T-helper 2 cell (primary cell): ENCODE data around the gene CCHCR1.
"Not testable (repeated sequence)": the region's sequence is repeated elsewhere in the genome, so short reads cannot be mapped to it uniquely, and the experiment has no call there.

ENCODE experiments used
- DNase-seq, 5 experiments: peaks; one replicate each; pipeline versions ENCODE4 v3.0.0 to v3.0.0-alpha.2; 2012 to 2022

Gene CCHCR1

GRCh38 chr6:31183859-31184258, 26.3 kb upstream of the CCHCR1 start:
- not testable (repeated sequence) for DNase-seq

DNA sequence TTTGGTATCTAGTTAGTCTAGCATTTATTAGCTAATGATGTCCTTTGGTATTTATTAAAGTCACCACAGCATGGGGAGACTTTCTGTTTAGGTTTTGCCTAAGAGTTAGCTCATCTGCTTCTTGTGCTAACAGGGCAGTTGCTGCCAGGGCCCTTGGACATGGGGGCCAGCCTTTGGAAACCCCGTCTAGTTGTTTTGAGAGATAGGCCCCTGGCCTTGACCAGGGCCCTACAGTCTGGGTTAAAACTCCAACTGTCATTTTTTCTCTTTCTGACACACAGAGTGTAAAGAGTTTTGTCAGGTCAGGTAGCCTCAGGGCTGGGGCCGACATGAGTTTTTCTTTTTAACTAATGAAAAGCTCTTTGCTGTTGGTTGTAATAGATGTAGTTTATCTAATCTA, 25.7 kb upstream of the CCHCR1 start:
- DNase-seq = not testable (repeated sequence)

GRCh38 chr6:31180500-31180899, 22.9 kb upstream of the CCHCR1 start:
- DNase-seq = peak; percentile 41 to 79 (median 58)

GRCh38 chr6:31179896-31180295, 22.3 kb upstream of the CCHCR1 start:
- DNase-seq = no peak

- DNase-seq = no peak
These were observed 21.4 kb upstream of the CCHCR1 start for GRCh38 chr6:31179042-31179386.

- DNase-seq = peak in 1 of 5 experiments; percentile 77
These were observed 20.8 kb upstream of the CCHCR1 start for GRCh38 chr6:31178143-31179041.

DNA sequence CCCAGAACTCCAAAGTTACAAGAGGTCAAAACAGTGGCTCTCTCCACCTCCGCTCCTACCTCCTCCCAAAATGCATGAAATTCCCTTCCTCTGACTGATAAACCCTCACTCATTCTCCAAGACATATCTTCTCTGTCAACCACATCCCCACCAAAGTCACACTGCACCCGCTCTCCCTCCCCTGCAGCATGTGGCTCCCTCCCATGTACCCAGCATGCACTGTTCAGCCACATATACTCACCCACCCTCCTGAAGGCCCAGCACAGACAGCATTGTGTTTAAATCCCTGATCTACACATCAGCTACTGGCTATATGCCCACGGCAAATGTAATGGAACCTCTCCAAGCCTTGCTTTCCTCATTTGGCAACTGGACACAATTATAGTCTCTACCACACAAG, 18.4 kb upstream of the CCHCR1 start:
- DNase-seq = peak in 1 of 5 experiments; percentile 53

DNA sequence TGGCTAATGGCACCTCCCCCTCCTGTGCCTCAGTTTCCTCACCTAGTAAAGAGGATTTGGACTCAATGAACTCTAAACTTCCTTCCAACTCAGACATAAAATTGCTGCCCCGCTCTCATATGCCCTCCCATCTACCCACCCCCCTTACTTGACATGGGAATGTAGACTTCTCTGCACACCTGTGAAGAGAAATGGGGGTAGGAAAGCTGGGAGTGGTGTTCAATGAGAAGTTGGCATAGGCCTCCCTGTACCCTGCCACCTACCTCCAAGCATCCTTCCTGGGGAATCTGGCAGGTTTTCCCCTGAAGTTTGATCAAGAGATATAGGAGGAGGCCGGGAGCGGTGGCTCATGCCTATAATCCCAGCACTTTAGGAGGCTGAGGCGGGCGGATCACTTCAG, 16.8 kb upstream of the CCHCR1 start:
- DNase-seq = no peak

DNA sequence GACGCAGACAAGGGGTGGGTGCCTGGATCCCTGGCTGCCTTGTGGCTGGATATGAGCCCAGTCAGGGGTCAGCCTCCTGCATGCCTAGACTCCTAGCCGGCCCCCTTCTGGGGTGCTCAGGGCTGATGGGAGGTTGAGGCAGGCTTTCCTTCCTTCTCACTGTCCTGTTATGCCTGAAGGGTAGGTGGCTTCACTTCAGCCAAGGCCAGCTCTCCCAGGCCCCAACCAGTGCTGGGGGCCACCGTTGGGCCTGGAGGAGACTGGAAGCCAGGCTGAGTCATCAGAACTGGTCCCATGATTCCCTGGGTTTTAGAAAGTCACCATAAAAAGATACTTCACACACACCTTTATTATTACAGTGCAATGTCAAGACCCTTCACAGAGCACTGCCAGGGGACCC, 15.8 kb upstream of the CCHCR1 start:
- no peak for DNase-seq

DNA sequence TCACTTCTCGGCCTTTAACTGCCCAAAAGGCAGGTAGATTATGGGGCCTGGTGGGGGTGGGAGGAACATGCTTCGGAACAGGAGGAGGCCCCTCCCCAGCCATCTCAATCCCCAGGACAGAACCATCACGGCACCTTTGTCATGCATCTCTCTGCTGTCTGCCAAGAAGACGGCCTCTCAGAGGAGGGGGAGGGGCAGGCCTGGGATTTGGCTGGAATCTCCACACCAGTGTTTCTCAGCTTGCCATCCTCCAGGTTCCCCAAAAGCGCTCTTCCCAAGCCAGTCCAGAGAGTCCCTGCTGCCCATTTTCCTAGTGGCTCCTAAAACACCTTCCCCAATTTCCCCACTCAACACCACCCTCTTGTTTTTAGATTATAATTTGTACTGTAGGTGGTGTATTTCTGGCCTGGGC, 15.4 kb upstream of the CCHCR1 start:
- DNase-seq = no peak

DNA sequence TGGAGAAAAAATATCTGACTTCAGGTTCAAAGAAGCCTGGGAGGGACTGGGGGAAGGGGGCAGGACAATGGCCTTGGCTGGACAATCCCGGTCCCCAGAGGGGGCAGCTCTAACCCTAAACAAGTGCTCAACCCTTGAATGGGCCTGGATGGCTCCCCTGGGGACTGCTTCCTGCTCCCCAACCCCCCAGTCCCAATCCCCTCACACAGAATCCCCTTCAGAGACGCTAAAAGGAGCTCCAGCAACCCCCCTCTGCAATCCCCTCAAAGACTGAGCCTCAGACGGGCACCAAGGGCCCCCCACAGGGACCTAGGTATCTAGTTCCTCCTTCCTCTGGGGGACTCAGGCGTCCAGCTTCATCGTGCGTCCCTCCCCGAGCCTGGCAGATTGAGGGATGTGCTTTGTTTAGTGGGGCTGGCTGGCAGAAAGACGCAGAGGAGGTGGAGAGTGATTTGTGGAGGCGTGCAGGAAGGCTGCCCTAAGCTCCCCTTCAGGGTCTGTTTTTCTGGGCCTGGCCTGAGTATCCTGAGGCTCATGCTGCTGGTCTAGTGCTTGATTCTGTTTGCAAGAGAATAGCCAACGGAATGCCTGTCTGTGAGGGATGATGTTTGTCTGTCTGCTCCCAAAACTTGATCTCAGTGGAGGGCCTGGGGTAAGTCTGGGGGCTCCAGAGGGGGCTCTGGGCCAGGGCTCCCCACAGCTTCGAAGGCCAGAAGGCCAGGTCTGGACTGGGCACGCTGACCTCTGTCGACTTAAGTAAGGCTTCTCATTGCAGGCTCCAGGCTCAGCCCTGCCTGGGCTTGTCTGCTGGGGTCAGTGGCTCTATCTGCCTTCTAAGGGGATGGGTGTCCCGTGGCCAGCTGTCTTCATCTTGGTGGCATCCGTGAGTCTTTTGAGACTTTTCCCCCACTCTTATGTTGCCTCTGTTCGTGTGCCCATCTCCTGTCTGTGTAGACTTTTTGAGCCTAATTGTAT, 14.6 kb upstream of the CCHCR1 start:
- no peak for DNase-seq

DNA sequence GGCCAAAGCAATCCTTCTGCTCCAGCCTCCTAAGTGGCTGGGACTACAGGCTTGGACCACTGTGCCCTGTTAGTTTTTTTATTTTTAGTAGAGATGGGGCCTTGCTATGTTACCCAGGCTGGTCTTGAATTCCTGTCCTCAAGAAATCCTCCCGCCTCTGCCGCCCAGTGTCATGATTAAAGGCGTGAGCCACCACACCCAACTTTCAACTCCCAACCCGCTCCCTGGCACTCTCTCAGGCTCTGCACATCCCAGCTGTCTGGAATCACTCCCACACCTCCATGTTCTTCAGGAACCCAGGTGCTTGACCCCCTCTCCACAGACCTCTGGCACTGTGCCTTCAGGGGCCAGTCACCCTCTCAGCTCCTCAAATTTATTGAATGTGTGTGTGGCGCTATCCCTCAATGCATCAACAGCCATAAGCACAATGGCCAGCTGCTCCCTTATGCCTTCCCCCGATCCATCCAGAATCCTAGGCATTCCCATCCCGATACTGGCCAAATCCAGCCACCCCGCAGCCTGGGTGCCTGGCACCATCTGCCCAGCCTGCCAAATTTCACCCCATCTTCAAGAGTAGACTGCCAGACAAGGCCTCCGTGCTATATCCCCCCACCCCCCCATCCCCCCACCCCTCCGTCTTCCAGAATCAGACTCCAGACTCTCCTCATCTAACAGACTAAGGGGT, 13.5 kb upstream of the CCHCR1 start:
- DNase-seq = no peak

DNA sequence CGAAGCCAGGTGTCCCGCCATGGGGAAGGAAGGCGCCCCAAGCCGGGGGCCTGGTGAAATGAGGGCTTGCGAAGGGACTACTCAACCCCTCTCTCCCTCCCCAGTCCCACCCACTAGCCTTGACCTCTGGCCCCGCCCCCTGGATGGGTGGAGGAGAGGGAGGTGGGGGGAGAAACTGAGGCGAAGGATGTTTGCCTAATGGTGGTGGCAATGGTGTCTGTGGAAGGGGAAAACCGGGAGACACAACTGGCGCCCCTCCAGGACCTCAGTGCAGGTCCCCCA, 12.9 kb upstream of the CCHCR1 start, which contains the start of gene POU5F1:
POU5F1 (minus strand) TSS at position 83 of the 282 bp plus-strand sequence; CDS start at position 21, 62 bp downstream.
- no peak for DNase-seq

DNA sequence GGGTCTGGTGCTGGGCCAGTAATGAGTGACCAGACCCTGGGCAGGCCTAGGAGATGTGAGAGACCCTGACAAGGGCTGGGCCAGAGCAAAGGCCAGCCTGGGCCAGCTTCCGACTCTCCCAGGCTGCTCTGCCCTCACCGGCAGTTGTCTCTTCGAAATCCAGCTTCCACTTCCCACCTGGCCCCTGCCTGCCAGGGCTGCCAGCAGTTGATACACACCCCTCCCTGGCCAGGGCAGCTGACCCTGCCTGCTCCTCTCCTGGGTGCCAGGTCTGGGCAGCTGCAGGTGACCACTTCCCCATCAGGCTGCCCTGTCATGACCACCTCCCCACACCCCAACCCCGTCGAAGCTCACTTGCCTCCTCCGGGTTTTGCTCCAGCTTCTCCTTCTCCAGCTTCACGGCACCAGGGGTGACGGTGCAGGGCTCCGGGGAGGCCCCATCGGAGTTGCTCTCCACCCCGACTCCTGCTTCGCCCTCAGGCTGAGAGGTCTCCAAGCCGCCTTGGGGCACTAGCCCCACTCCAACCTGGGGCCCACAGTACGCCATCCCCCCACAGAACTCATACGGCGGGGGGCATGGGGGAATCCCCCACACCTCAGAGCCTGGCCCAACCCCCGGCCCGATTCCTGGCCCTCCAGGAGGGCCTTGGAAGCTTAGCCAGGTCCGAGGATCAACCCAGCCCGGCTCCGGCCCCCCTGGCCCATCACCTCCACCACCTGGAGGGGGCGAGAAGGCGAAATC, 12.4 kb upstream of the CCHCR1 start:
- DNase-seq = not testable (repeated sequence)

DNA sequence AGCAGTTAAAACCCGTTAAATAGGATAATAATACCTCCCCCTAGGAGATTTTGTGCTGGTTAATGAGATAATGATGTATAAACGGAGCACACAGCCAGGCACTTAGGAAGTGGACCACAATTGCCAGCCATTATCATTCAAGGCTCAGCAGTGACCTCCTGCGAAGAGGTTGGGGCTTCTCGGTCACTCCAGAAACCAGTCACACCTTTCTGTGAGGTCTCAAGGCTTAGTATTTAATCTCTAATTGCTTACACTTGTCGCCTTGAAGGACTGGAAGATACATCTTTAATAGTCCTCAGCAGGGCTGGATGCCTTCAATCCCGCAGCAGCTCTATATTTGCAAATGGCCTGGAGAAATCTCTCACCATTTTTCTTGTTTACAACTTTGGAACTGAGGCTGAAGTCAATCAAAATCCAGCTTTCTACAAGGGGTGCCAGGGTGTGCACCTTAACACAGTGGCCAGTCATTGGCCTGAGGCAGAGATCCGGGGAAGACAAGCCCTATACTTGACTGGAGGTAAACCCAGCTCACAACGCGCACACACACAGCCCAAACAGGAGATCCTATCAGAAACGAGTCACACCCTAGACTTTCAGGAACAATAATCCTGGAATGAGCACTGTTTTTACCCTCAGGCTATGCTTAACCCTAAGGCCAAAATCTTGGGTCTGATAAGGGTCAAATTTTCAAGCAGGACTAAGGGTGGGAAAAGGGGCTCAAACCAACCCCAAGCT, 11.7 kb upstream of the CCHCR1 start:
- no peak for DNase-seq

DNA sequence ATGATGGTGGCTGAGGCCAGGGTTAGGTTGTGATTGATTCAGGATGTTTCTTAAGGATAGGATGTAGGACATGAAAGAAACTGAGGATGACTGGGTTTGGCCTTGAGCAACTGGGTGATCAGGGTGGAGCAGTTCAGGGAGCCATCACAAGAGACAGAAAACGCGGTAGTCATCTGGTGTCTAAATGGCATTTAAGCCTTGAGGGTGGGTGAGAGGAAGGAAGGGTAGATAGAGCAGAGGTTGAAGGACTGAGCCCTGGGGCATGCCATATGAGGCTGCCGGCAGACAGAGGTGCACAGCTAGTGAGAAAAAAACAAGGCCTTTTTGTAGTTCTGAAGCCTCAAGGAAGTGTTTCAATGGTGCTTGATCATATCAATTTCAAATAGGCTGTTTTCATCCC, 11.0 kb upstream of the CCHCR1 start:
- no peak for DNase-seq

GRCh38 chr6:31165986-31166385, 8.4 kb upstream of the CCHCR1 start:
- DNase-seq = no peak

- not testable (repeated sequence) for DNase-seq
These were observed 7.6 kb upstream of the CCHCR1 start for GRCh38 chr6:31165064-31165832.

DNA sequence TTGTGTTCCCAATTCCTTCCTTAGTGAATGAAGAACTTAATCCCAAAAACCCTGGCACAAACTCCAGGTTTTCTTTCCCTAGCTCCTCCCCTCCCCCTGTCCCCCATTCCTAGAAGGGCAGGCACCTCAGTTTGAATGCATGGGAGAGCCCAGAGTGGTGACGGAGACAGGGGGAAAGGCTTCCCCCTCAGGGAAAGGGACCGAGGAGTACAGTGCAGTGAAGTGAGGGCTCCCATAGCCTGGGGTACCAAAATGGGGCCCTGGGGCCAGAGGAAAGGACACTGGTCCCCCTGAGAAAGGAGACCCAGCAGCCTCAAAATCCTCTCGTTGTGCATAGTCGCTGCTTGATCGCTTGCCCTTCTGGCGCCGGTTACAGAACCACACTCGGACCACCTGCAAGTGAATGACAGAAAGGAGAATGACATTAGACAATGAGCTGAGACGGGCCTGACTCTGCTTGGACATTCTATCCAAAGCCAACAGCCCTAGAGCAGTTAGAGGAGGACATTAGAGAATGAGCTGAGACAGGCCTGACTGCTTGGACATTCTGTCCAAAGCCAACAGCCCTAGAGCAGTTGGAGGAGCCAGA, 7.0 kb upstream of the CCHCR1 start:
- not testable (repeated sequence) for DNase-seq

DNA sequence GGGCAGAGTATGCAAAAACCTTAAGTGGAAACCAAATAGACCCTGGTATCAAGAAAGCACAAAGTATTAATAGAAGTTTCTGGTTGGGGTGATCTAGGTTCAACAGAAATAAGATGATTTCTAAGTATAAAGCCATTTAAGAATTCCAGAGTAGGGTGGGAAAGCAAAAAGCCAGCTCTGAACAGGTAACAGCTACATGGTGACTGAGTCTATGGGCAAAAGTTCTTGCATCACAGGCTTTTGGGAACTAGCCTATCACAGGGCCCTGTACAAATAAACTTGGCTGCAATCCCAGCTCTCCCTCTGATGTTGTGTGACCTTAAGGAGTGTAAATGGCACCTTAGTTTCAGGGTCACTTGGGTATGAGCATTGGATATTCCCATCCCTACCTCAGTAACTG, 6.3 kb upstream of the CCHCR1 start:
- no peak for DNase-seq
